GM04504 (cell line): ENCODE results near the gene WDR1.
"Not testable (repeated sequence)": the region's sequence is repeated elsewhere in the genome, so short reads cannot be mapped to it uniquely, and the experiment has no call there.

Experiments
- DNase-seq: peaks from one replicate; pipeline ENCODE4 v3.0.0-alpha.2; 2012; ENCODE audit warnings: low read depth

Gene WDR1

DNA sequence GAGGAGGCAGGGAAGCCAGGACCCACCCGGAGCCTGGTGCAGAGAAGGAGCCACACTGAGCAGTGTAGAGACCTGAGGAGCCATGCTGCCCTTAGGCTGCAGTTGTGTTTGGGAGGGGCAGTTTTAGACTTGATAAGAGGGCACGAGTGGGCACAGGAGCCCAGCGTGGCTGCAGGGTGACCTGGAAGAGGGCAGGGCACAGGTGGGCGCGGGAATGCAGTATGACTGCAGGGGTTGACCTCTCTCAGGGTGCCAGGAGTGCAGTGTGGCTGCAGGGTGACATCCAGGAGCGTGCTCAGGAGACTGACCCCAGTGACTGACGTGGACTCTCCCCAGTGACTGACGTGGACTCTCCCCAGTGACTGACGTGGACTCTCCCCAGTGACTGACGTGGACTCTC, 14.6 kb upstream of the WDR1 start:
- DNase-seq: no peak

DNA sequence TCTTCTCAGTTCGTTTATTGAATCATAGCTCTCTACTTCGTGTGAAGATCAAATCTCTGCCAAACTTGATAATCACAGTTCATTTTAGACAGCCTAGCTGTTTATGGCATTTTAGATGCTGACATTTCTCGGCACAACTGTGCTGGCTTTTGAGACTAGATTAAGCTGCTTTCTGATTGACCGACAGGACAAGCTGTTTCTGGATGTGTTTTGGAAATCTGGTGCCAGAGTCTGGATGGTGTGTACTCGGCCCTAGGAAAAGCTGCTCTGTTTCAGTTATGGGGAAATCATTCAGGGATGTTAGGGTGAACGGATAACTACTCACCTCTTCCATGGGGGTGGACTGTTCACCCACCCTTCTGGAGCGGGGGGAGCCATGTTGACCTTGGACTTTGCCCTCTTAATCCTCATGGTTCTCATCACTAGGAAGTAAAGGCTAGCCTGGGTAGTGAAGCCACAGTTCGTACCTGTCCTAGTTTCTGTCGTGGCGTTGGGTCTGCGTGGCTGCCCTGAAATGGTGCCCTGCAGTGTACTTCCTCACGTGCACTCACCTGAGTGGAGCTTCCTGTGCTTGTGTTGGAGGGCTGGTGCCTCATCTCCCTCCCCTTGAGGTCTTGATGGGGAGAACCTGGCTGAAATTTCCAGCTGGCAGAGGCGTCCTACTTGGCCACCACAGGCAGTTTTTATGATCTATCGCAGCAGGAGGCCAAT, 13.7 kb upstream of the WDR1 start:
- DNase-seq: no peak

GRCh38 chr4:10129196-10130177, 12.9 kb upstream of the WDR1 start:
- DNase-seq: no peak

DNA sequence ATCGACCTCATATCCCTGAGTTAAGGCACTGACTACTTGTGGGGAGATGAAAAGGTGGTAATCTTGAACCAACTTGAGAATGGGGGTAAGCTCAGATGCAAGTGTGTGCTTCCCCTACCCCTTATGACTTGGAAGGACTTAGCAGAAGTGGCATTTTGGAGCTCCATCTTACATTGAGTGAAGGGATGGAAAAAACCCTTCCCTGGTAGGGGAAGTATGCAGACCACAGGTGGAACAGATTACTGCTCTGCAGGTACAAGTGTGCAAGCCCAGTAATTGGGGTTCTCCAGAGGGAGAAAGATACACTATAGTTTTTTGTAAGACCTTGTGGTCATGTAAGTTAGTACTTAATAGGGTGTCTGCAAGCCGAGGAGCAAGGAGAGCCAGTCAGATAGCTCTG, 12.2 kb upstream of the WDR1 start:
- no peak for DNase-seq

- DNase-seq: not testable (repeated sequence)
Measured at GRCh38 chr4:10127531-10127930, 10.9 kb upstream of the WDR1 start.

- no peak for DNase-seq
Measured at GRCh38 chr4:10124167-10124930, 7.8 kb upstream of the WDR1 start.

GRCh38 chr4:10123227-10124101, 6.9 kb upstream of the WDR1 start:
- no peak for DNase-seq

DNA sequence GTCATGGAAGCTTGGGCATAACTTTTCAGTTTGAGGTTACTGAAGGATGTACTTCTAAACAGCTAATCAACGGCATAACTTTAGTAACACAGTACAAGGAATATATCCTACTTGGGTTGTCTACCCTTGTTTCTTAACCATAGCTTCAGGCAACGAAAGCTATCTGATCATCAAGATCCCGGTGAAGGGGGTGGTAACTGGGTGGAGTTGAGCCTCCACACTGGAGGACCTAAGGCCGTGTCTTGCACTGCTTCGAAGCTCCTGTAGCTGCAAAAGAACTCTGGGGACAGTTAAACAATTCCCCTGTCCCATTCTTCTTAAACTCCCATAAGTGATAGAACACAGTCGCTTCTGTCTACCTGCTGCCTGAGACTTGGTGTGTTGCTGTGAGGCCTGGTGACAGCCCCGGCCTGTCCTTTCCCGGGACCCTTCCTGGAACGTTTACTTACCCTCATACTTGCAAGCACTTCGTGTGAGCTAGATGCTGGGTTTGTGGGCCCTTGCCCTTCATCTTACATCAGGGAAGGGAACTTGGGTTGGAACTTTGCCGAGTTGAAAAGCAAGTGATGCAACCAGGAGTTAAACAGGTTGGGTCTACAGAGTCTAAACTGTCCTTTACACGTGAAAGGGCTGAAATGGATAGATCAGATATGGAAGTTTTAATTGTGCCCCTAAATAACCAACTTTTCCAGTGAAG, 5.8 kb upstream of the WDR1 start:
- DNase-seq: no peak

DNA sequence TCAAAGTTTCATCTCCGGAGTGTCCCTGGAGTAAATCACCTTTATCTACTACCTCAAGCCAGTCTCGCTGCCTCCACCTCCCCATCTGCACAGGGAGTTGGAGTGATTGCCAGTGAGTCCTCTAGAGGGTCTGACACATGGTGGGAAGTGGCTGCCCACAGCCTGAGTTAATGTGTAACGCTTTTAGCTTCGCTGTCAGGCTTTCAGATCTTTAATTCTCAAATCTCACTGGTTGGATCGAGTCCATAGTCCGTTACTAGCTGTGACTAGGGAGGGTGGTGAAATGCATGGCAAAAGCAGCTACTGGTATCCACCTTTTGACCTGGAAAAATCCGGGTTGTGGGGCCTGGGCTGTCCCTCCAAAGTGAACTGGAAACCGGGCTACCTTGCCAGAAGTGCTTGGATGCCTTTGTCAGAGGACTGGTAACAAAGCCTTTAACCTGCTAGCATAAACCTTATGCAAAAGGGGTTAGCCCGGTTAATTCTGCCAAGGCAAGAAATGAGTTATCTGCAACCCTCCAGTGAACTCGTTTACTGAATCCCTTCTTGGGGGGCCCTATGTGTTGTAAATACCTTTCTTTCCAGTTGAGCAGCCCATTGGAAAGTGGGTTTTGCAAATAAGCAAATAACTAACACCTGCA, 5.1 kb upstream of the WDR1 start:
- no peak for DNase-seq

- DNase-seq: no peak
Measured at GRCh38 chr4:10120943-10121567, 4.5 kb upstream of the WDR1 start.

- no peak for DNase-seq
Measured at GRCh38 chr4:10119773-10120172, 3.2 kb upstream of the WDR1 start.

DNA sequence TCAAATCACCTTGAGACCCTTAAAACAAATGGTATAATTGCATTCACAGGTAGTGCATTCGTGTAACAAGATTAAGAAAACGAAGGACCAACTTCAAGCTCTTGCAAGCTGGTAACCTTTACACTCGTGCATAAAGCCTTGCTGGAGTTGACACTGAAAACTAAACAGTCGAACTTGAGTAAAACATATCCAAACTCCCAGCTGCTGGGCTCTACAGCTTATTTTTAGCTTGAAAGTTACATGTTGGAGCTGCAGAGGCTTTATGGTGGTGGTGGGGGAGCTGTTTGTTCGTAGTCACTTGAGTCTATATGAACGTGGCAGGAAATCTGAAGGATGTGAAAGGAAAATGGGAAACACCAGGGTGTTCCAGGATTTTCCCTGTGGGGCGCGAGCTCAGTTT, 2.7 kb upstream of the WDR1 start:
- DNase-seq: no peak

DNA sequence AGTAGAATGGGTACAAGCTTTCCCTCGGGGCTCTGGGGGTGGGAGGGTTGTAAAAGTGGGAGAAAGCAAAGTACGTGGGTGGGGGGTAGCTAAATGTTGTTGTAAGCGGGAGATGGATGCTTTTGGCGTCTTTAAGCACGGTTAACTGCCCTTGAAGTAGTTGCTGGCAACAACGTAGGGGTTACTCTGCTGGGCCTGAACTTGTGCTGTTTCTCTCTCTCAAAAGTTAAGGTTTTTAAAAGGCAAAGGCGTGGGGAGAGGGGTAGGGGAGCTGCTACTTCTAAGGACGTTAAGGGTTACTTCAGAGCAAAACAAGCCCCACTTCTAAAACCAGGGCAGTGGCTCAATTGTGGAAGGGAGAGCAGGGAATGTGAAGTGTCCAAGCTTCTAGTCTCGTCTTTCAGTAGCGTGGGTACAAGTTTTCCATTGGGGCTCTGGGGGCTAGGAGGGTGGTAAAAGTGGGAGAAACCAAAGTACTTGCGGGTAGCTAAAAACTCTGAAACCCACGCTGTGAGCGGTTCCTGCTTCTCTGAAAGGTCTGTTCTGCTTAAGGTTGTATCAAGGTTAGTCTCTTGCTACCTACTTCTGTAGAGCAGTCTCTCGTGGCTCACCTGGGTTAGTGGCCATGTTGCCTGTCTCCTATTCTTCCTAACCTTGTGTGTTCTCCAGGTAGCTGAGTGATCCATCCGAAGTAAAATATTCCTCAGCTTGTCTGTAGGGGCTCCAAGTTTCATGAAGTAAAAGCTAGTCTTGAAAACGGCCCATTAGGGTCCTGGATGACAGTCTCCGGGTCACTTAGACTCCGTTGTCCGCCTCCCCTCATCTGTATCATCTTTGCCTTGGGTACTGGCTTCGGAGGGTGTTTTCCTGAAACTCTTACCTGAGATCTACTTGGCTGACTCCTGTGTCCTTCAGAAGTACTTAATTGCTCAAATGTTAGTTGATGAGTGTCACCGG, 1.7 kb upstream of the WDR1 start:
- DNase-seq: no peak

DNA sequence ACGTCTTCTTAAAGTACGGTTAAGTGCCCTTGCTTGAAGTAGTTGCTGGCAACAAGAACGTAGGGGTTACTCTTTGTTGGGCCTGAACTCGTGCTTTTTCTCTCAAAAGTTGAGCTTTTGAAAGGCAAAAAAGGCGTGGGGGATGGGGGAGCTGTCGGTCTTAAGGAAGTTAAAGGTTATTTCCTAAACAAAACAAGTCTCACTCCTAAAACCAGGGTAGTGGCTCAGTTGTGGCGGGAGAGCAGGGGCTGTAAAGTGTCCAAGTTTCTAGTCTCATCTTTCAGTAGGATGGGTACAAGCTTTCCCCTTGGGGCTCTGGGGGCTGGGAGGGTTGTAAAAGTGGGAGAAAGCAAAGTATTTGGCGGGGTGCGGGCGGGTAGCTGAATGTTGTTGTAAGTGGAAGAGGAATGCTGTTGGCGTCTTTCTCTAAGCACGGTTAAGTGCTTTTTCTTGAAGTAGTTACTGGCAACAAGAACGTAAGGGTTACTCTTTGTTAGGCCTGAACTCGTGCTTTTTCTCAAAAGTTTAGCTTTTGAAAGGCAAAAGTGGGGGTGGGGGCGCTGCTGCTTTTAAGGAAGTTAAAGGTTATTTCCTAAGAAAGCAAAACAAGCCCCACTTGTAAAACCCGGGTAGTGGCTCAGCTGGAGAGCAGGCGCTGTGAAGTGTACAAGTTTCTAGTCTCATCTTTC, 904 bp upstream of the WDR1 start:
- DNase-seq: no peak

DNA sequence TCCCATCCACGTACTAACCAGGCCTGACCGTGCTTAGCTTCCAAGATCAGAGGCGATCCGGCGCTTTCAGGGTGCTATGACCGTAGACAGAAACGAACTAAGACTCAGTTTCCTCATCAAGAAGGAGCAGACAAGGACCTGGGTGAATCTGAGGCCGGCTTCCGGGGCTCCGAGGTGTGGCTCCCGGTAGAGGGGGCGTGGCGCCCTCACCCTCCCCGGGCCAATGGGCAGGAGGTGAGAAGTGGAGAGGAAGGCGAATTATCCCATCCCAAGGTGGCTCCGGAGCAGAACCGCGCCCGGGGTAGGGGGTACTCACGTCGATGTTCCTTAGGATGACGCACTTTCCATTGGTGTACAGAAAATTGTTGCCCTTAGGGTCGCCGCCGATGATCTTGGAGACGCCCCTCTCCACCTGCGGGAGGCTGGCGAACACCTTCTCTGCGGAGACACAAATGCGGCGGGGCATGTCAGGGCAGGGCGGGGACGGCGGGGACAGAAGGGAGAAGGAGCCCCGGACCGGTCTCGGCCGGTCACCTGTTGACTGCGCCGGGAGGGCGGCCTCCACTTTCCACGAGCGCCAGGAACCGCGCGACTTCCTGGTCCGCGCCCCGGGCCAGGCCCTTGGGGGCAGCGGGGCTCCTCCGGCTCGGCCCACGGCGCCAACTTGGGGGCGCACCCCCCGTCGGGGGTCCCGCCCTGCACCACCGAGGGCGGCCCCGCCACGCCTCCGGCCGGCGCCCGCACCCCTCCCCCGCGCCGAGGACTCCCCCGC, 616 bp downstream of the WDR1 start:
- no peak for DNase-seq

DNA sequence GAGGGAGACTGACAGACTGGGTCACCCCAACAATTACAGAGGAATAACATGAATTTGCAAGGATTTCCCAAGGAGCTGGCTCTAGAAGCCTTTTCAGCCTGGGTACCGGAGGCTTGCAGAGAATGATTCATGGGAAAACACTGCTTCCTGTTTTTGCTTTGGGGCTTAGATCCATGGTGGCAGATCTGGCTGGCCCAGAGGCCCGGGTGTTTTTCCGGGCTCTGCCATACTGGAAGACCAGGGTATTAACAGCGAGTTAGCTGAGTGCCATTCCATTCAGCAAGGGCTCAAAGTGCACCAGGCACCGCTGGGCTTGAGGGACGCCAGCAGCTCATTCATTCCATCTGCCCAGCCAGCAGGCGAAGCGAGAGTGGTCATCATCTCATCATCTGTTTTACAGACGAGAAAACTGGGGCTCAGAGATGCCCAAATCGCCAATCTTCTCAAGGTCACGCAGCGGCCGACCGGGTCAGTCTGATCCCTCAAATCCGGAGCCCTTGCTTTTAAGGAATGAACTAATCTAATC, 1.3 kb downstream of the WDR1 start:
- DNase-seq: no peak

GRCh38 chr4:10114607-10115006, 2.0 kb downstream of the WDR1 start:
- no peak for DNase-seq
